HFFc6 (cell line): ENCODE measurements around the gene VRK1. TPM values are rescaled to one million over a fixed set of nuclear protein-coding genes. Genes with fewer than 3 reads are reported as not detected.

Experiments used
- DNase-seq: peaks from one replicate; pipeline ENCODE4 v3.0.0-alpha.2; 2018
- H3K27ac Mint-ChIP-seq: 2 replicates; pipeline ENCODE4 v1.8.0; 2020; ENCODE audit warnings: mild to moderate bottlenecking, mixed read lengths
- H3K27me3 Mint-ChIP-seq: 2 replicates; pipeline ENCODE4 v1.8.0; 2021; ENCODE audit warnings: mild to moderate bottlenecking, moderate library complexity, mixed read lengths; ENCODE audit not compliant: insufficient read depth
- H3K36me3 Mint-ChIP-seq: 2 replicates; pipeline ENCODE4 v1.8.0; 2021; ENCODE audit warnings: low read depth, mixed read lengths
- H3K4me1 Mint-ChIP-seq: 2 replicates; pipeline ENCODE4 v1.8.0; 2020; ENCODE audit warnings: low read depth, mixed read lengths
- H3K4me3 Mint-ChIP-seq: 2 replicates; pipeline ENCODE4 v1.8.0; 2020; ENCODE audit warnings: mild to moderate bottlenecking, moderate library complexity, mixed read lengths
- H3K9me3 Mint-ChIP-seq: 2 replicates; pipeline ENCODE4 v1.8.0; 2020; ENCODE audit warnings: mild to moderate bottlenecking, mixed read lengths
- CTCF ChIP-seq: fragments of 200-600 bp; sonication (generic); IDR thresholded peaks from 2 replicates; pipeline ENCODE4 v1.5.0; 2021; ENCODE audit warnings: antibody characterized with exemption, mild to moderate bottlenecking
- long read RNA-seq: library from polyadenylated mRNA; unstranded; transcript quantifications from one replicate; pipeline ENCODE4 v2.0.0, GENCODE V29; 2019
- total RNA-seq, 6 experiments: library from RNA; stranded (reverse); fragmentation: NEBNext Ultra II Directional; extraction: Animal tissue kit (Norgen Biotek cat#: 25700); gene quantifications; 2 replicates in 1 of 6; 3 replicates in 5 of 6; pipeline ENCODE4 v1.2.3, GENCODE V29; 2021

The VRK1 gene, protein sequence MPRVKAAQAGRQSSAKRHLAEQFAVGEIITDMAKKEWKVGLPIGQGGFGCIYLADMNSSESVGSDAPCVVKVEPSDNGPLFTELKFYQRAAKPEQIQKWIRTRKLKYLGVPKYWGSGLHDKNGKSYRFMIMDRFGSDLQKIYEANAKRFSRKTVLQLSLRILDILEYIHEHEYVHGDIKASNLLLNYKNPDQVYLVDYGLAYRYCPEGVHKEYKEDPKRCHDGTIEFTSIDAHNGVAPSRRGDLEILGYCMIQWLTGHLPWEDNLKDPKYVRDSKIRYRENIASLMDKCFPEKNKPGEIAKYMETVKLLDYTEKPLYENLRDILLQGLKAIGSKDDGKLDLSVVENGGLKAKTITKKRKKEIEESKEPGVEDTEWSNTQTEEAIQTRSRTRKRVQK
- 10 to 100 TPM; 10.1 to 19.1 (median 17.5) TPM for total RNA-seq
- long read RNA-seq, transcript VRK1-201 (13 exons, 1,745 nt): major isoform, 13 of 24 reads
- long read RNA-seq, partial matches to known transcripts: 7 of 24 reads
- long read RNA-seq, other reads (novel, unspliced or antisense): 4 of 24 reads

DNA sequence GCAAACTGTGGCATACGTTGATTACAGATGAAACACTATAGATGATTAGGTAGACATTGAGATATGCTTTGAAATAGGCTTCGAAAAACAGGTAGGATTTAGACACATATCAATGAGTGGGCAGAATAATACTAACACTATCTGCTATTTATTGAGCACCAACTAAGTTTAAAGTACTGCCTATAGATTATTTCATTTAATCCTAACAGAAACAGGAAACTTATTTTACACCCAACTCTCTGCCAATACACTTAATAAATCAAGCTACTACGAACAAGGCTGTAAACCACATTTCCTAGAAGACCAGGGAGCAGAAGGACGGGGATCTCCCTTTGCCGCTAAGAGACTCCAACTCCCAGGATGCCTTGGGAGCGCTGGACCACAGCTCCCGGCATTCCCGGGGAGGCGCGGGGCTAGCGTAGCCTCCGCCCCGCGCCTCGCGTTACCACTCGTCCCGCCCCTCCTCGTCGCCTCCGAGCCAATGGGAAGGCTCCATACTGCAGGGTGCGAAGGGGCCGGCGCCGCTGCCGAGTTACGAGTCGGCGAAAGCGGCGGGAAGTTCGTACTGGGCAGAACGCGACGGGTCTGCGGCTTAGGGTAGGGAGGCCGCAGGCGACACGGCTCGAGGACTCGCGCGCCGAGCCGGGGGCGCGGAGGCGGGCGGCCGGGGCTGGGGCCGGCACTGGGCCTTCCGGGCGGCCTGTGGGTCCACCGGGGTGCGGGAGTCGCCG lies at the start of gene VRK1:
VRK1 (plus strand) TSS at position 532 of the 731 bp plus-strand sequence. CDS start 36,090 bp downstream, outside the sequence.
- H3K9me3 Mint-ChIP-seq: no peaks in the 10 kb centered on the region
- peaks cover 7% of the 10 kb centered on the region for H3K27me3 Mint-ChIP-seq
- no peaks in the 10 kb centered on the region for H3K36me3 Mint-ChIP-seq
- peaks cover 35% of the 10 kb centered on the region for H3K4me1 Mint-ChIP-seq
- peak within 1 kb of the TSS; percentile 97 for H3K4me3 Mint-ChIP-seq
- H3K27ac Mint-ChIP-seq: peak within 1 kb of the TSS; percentile 94
- DNase-seq: peak; percentile 95
- no peak for TF ChIP-seq CTCF

DNA sequence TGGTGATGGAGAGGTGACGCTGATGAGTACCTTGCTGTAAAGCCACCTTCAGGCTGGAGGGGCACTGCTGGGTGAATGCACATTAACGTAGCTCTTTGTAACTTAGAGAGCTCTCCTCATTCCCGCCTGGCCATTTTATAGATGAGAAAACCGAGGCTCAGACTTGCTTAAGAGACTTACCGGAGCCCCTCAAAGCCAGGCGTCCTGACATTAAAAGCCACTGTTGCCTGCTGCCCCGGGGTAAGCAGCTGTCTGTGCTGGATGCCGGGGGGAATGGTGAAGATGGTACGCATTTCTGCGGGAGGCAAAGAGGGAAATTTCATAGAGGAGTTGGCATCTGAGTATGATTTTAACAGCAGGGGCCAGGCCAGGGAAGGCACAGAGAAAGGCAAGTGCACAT lies 49.6 kb upstream of the VRK1 start:
- no peak overlapping the region for H3K27ac Mint-ChIP-seq

GRCh38 chr14:96748362-96748761 lies 48.8 kb upstream of the VRK1 start:
- no peak for TF ChIP-seq CTCF
- no peak for DNase-seq
- Mint-ChIP-seq H3K27me3 (peaks cover 44% of the 10 kb centered on the region), H3K36me3 (no peaks in the 10 kb centered on the region), H3K4me1 (peaks cover 11% of the 10 kb centered on the region), H3K9me3 (peaks cover 6% of the 10 kb centered on the region; the same call in 1 of the 2 replicates), H3K4me3 (no peak overlapping the region), H3K27ac (no peak overlapping the region)

More for the DNA sequence above, 49.6 kb upstream of the VRK1 start:
- Mint-ChIP-seq H3K4me1 (peaks cover 11% of the 10 kb centered on the region), H3K27me3 (peaks cover 49% of the 10 kb centered on the region), H3K4me3 (no peak overlapping the region), H3K9me3 (peaks cover 6% of the 10 kb centered on the region; the same call in 1 of the 2 replicates), H3K36me3 (no peaks in the 10 kb centered on the region)
- no peak for TF ChIP-seq CTCF
- no peak for DNase-seq

- Mint-ChIP-seq H3K4me3 (no peak overlapping the region), H3K27ac (no peak overlapping the region), H3K27me3 (peaks cover 25% of the 10 kb centered on the region), H3K36me3 (no peaks in the 10 kb centered on the region), H3K4me1 (no peaks in the 10 kb centered on the region), H3K9me3 (no peaks in the 10 kb centered on the region)
- no peak for TF ChIP-seq CTCF
- no peak for DNase-seq
These were observed 45.7 kb upstream of the VRK1 start for GRCh38 chr14:96751505-96751904.

DNA sequence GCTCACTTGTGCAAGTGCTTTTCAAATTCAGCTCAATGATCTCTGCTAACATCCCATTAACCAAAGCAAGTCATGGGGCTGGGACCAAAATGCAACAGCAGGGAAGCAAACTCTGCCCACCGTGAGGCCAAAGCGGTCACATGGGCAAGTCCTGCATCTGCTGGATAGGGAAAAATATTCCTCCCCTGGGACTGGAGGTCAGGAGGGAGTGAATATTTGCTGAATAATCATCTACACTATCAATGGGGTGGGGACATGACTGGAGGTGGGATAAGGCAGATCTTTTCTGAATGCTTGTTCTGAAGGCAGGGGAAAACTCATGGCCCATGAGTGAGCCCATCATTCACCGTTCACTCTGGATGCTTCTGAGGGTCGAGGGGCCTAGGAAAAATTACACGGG lies 45.1 kb upstream of the VRK1 start:
- Mint-ChIP-seq H3K4me1 (no peaks in the 10 kb centered on the region), H3K36me3 (no peaks in the 10 kb centered on the region), H3K9me3 (no peaks in the 10 kb centered on the region), H3K27me3 (peaks cover 25% of the 10 kb centered on the region), H3K4me3 (no peak overlapping the region), H3K27ac (no peak overlapping the region)
- no peak for DNase-seq
- TF ChIP-seq CTCF: no peak
